ENCODE data around the gene CSNK1D.

CSNK1D gene

GRCh38 chr17:82236142-82236971 is 37.1 kb downstream of the CSNK1D start (continued):
- TF ChIP-seq ZNF26 (tag by site-specific recombination; IDR thresholded peaks at IDR 0.05) (no peak), EGR2 (tag by site-specific recombination; IDR thresholded peaks at IDR 0.05; ENCODE audit: low read depth) (peak; percentile 92), ZNF394 (tag by site-specific recombination; IDR thresholded peaks at IDR 0.05; ENCODE audit: borderline replicate concordance) (no peak), ZNF174 (tag by site-specific recombination; IDR thresholded peaks at IDR 0.05) (no peak), SCRT2 (tag by site-specific recombination; IDR thresholded peaks at IDR 0.05) (peak; percentile 93), HIC1 (tag by site-specific recombination; IDR thresholded peaks at IDR 0.05) (peak; percentile 98), ZNF639 (tag by site-specific recombination; IDR thresholded peaks at IDR 0.05) (0 out of 2 replicates have a peak, but pooled peaks have one; percentile 46), PRDM2 (tag by site-specific recombination; IDR thresholded peaks at IDR 0.05; ENCODE audit: borderline replicate concordance) (no peak), ZNF280C (tag by site-specific recombination; IDR thresholded peaks at IDR 0.05) (no peak), BCL11A (tag by site-specific recombination; IDR thresholded peaks at IDR 0.05; ENCODE audit: low read depth) (no peak), ZBTB7A (tag by site-specific recombination; IDR thresholded peaks at IDR 0.05; ENCODE audit: low read depth) (peak; percentile 81; the same call in 1 of the 2 replicates), PRDM4 (tag by site-specific recombination; IDR thresholded peaks at IDR 0.05) (no peak), ELK4 (IDR thresholded peaks at IDR 0.05; ENCODE audit: borderline replicate concordance, low read depth, low read length) (no peak), ZFHX2 (tag by site-specific recombination; conservative IDR thresholded peaks at IDR 0.05) (peak; percentile 92), CTCF (tag by site-specific recombination; IDR thresholded peaks at IDR 0.05) (peak; percentile 89), ZNF2 (tag by site-specific recombination; IDR thresholded peaks at IDR 0.05) (peak; percentile 73; the same call in 1 of the 2 replicates), PRDM1 (tag by site-specific recombination; IDR thresholded peaks at IDR 0.05) (no peak), BCL11B (tag by site-specific recombination; IDR thresholded peaks at IDR 0.05; ENCODE audit: low read depth) (peak; percentile 52; the same call in 1 of the 2 replicates)
